Activated CD8-positive, alpha-beta memory T cell treated with anti-CD3 and anti-CD28 coated beads for 1 hour (primary cell): ENCODE data around the gene PTPN22.

ENCODE experiments used
- DNase-seq, 2 donors: peaks; one replicate each; pipeline ENCODE4 v3.0.0-alpha.2; 2020; ENCODE audit warnings: low read depth in 1 of 2; ENCODE audit errors: extremely low read depth in 1 of 2

The PTPN22 gene

DNA sequence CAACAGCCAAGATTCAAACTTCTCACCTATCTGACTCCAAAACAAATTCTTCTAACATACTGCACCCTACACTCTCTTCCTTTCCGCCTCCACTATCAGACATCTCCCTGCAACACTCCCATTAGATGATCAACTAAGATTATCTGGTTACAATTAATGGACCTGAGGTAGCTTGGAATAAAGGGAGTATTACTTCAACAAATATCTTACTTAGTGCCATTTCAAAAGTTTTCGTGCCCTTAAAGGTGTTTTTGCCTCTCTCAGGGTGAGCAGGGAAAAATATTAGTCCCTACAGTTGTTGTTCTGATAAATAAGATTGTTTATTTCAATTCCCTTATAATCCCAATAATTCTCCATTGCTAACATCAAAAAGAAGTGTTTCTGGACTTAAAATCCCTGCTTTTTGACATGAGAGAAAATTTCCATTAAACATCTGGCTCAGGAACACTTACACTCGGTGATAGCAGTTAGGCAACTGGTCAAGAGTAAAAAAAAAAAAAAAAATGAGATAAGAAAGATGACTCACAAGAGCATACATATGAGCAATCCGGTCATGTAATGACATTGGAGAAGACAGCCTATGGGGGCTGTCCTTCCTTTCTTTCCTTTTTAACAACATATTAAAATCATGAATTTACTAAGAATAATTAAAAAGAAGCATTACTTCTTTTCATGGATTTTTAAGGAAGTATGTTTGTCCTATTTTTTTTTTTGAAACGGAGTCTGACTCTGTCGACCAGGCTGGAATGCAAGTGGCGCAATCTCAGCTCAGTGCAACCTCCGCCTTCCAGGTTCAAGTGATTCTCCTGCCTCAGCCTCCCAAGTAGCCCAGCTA lies 66.9 kb downstream of the PTPN22 start:
- DNase-seq = no peak

GRCh38 chr1:113802367-113803007 lies 69.0 kb downstream of the PTPN22 start:
- DNase-seq = no peak

- DNase-seq = no peak
Measured at GRCh38 chr1:113800487-113800886, 71.0 kb downstream of the PTPN22 start.

DNA sequence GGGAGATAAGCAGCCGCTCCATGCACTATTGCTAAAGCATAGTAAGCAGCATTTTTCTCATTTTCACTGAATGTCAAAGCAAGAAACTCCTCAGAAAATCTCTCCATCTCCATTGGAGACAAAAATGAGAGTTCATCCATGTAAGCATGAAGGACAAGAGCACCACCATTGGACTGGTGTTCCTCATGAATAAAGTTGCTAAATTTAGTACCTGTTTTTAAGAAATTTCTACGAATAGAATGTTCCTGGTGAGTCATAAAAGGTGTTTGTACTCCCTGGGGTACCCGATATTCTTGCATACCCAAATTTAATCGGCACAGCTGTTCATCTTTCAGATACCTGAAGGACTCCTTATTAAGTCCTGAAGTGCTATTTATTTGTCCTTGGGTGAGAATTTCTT lies 74.0 kb downstream of the PTPN22 start:
- DNase-seq = no peak

- no peak for DNase-seq
Measured at GRCh38 chr1:113793878-113794834, 77.4 kb downstream of the PTPN22 start.

GRCh38 chr1:113792986-113793385 lies 78.5 kb downstream of the PTPN22 start:
- no peak for DNase-seq

GRCh38 chr1:113792471-113792870 lies 79.0 kb downstream of the PTPN22 start:
- DNase-seq = no peak

GRCh38 chr1:113788802-113789201 lies 82.7 kb downstream of the PTPN22 start:
- DNase-seq = no peak

DNA sequence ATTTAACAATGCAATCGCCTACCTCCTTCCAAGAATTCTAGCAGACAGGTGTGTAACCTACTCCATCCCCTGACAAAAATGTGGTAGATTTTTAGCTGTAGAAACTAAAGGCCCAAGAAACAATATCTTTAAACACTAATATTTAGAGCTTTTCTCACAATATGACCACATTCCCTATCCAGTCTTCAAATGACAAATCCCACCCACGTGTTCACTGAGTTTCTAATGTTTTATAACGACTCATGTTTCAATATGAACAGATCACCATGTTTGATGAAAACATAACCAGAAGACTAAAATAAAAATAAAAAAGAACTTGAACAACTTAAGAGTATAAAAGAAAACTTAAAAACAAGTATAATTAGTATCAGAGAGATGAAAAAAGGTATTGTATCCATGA lies 83.8 kb downstream of the PTPN22 start:
- DNase-seq = no peak

DNA sequence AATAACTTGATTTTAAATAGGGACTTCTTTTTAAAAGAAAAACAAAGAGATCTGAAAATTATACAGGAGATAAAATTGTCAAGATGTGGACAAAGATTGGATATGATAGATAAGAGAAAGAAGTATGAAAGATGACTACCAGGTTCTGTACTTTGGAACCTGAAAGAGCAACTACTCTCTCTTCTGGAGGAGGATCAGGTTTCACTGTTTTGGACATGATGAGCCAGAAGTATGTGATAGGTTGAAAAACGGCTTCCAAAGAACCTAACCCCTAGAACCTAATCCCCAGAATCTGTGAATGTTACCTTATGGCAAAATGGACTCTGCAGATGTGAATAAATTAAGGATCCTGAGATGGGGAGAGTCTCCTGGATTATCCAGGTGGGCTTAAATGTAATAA lies 85.4 kb downstream of the PTPN22 start:
- DNase-seq = no peak

DNA sequence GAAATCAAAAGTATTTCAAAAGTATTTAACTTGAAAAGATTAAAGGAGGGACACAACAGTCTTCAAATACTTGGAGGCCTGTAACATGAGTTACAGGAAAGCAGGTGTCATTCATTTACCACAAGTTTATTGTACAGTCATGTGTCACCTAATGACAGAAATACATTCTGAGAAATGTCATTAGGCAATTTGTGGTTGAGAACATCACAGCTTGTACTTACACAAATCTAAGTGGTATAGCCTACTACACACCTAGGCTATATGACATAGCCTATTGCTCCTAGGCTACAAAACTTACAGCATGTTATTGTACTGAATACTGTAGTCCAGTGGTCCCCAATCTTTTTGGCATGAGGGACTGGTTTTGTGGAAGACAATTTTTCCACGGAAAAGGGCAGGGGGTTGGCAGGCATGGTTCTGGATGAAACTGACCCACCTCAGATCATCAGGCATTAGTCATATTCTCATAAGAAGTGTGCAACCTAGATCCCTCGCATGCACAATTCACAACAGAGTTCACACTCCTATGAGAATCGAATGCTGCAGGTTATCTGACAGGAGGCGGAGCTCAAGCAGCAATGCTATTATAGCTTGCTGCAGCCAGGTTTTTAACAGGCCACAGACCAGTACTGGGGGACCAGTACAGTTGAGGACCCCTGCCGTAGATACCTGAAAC lies 87.3 kb downstream of the PTPN22 start:
- no peak for DNase-seq

GRCh38 chr1:113783254-113784103 lies 88.0 kb downstream of the PTPN22 start:
- no peak for DNase-seq

GRCh38 chr1:113782406-113782805 lies 89.1 kb downstream of the PTPN22 start:
- DNase-seq = no peak

DNA sequence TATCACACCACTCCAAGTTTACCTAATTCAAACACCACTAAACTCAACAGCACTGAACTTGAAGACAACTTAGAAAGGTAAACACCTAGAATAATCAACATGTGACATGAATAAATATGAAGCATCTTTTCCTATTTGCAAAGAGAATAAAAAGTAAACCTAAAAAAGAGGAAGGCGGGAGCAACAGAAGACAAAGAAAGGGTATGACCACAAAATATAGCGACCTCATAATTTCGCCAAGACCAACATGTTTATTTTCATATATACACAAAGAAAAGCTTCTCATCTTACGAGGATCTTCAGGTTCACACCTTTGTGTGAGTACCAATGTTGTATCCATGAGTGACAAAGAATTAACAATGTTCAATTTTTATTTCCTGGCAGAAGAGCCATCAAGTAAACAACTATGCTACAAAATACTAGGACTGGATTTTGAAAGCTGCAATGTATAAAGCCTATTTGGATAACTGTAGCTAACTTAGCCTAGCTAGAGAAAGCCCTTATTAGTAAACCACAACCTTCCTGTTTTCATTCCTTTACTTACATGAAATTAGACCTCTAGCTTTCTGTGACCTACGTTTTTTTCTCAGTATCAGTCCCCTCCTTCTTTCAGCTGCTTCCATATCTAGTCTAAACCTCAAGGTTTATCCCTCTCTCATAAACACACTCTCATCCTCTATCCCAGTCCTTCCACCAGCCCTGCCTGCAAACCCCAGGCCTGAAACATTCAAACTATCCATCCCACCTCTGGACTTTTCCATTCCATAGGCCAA lies 91.0 kb downstream of the PTPN22 start:
- no peak for DNase-seq

GRCh38 chr1:113779542-113779941 lies 92.0 kb downstream of the PTPN22 start:
- no peak for DNase-seq

DNA sequence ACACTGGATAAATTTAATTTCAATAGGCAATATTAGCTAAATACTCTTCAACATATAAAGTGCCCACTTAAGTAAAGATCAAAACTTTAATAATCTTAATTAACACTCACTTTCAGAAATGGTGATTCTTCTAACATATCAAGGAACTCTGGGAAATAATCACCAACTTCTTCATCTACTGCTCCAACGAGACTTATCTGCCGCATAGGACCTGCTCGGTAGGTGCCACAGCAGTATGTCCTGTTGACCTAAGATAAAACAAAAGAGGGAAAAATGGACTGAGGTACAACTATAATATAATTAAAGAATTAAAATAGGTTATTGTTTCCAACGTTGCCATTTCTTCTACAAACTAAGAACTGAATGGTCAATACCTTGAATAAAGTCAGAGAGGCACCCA lies 94.0 kb downstream of the PTPN22 start:
- DNase-seq = no peak

DNA sequence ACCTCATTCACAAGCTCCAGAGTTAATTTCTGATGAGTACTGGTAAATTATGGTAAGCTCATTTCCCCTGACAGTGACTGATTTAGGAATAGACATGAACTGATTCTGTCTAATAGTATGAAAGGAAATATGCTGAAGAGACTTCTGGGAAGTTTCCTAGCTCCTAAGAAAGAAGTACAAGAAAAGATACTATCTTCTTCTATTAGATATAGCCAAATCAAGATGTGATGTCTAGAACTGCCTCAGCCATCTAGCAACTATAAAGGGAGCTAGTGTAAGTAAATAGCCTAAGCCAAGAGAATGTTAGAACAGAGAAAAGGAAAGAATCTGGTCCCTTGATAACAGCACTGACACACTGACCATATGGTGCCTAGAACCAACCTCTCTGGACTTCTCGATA lies 101.5 kb downstream of the PTPN22 start:
- DNase-seq = no peak

DNA sequence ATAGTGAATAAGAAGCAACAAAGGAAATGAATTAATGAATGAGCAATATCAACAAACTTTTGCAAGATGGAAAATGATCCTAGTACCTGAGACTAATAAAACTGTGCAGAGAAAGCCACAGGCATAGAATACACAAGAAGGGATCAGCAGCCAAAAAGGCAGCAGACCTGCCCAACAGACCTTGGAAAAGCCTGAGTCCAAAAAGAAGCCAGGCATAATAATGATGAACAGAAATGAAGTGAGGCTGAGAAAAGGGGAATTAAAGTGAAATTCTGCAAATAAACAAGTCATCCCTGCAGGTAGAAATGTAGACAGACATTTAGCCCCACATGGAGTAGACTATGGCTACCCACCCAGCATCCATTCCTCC lies 101.9 kb downstream of the PTPN22 start:
- DNase-seq = no peak

DNA sequence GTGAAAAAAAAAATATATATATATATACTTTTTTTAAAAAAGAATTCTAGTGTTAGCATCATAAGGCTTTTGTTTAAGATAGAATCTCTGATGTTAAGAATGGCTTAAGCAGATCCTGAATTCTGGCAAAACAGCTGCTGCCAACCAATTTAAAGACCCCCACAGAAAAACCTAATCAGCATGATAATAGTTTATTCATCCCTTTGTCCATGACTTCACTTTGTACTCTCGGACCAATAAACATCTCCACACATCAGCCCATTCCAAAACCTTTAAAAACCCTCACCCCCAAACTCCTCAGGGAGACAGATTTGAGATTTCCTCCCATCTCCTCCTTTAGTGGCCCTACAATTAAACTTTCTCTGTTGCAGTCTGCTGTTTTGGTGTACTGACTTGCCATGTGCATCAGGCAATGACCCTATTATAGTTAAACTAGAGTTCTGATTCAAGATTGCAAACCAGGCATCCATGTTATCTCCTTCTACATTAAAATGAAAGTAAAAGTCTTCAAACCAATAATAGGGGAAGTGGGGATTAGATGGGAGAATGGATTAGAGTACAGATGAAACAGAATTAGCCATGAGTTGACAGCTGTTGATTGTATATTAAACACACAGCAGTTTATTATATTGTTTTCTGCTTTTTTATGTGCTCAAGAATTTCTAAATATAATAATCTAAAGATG lies 102.5 kb downstream of the PTPN22 start:
- DNase-seq = no peak
